HEK293T (cell line): ENCODE data around the gene TEDC2.

Experiments used
- CTCF ChIA-PET: fragments of 350-600 bp; formaldehyde crosslinking; extraction: SDS; loops from one replicate; lab custom pipeline; 2021; ENCODE audit warnings: antibody characterized with exemption, inconsistent platforms; lab: Yijun Ruan, JAX
- POLR2A ChIA-PET: fragments of 350-600 bp; formaldehyde crosslinking; extraction: SDS; loops from one replicate; lab custom pipeline; 2020; ENCODE audit warnings: antibody characterized with exemption, inconsistent platforms; lab: Yijun Ruan, JAX
- DNase-seq: peaks from one replicate; pipeline ENCODE4 v3.0.0; 2012; ENCODE audit warnings: mixed read lengths; ENCODE audit errors: extremely low spot score
- ARNT ChIP-seq: fragments of 450-650 bp; IDR thresholded peaks from 2 replicates; pipeline ENCODE4 v1.6.1; 2017; ENCODE audit warnings: mild to moderate bottlenecking
- BHLHE40 ChIP-seq: fragments of 450-650 bp; IDR thresholded peaks from 2 replicates; pipeline ENCODE4 v1.6.1; 2016; ENCODE audit warnings: mild to moderate bottlenecking, moderate library complexity, borderline replicate concordance
- CTBP1 ChIP-seq: fragments of 450-650 bp; IDR thresholded peaks from 2 replicates; pipeline ENCODE4 v1.6.1; 2016; ENCODE audit warnings: borderline replicate concordance
- ELF4 ChIP-seq: fragments of 450-650 bp; IDR thresholded peaks from 2 replicates; pipeline ENCODE4 v1.6.1; 2017; ENCODE audit warnings: antibody characterized with exemption
- FOXA1 ChIP-seq: fragments of 450-650 bp; IDR thresholded peaks from 2 replicates; pipeline ENCODE4 v1.6.1; 2016; ENCODE audit warnings: mild to moderate bottlenecking
- FOXK2 ChIP-seq: fragments of 450-650 bp; IDR thresholded peaks from 2 replicates; pipeline ENCODE4 v1.6.1; 2016; ENCODE audit warnings: mild to moderate bottlenecking
- FOXM1 ChIP-seq: fragments of 450-650 bp; IDR thresholded peaks from 2 replicates; pipeline ENCODE4 v1.6.1; 2017; ENCODE audit warnings: mild to moderate bottlenecking, borderline replicate concordance
- HDGF ChIP-seq: fragments of 450-650 bp; IDR thresholded peaks from 2 replicates; pipeline ENCODE4 v1.6.1; 2017; ENCODE audit warnings: antibody characterized with exemption, borderline replicate concordance
- L3MBTL2 ChIP-seq: fragments of 450-650 bp; conservative IDR thresholded peaks from 2 replicates; pipeline ENCODE4 v1.6.1; 2016; ENCODE audit warnings: mild to moderate bottlenecking
- LEF1 ChIP-seq: fragments of 450-650 bp; IDR thresholded peaks from 2 replicates; pipeline ENCODE4 v1.6.1; 2017; ENCODE audit warnings: mild to moderate bottlenecking, borderline replicate concordance
- NFRKB ChIP-seq: fragments of 450-650 bp; IDR thresholded peaks from 2 replicates; pipeline ENCODE4 v1.6.1; 2016; ENCODE audit warnings: mild to moderate bottlenecking, moderate library complexity
- PKNOX1 ChIP-seq: fragments of 450-650 bp; IDR thresholded peaks from 2 replicates; pipeline ENCODE4 v1.6.1; 2016
- SP1 ChIP-seq: fragments of 450-650 bp; IDR thresholded peaks from 2 replicates; pipeline ENCODE4 v1.6.1; 2017
- SUZ12 ChIP-seq: fragments of 450-650 bp; IDR thresholded peaks from 2 replicates; pipeline ENCODE4 v1.6.1; 2016; ENCODE audit warnings: mild to moderate bottlenecking
- TARDBP ChIP-seq: fragments of 450-650 bp; IDR thresholded peaks from 2 replicates; pipeline ENCODE4 v1.6.1; 2016
- ZNF384 ChIP-seq: fragments of 450-650 bp; IDR thresholded peaks from 2 replicates; pipeline ENCODE4 v1.6.1; 2016

The TEDC2 gene

DNA sequence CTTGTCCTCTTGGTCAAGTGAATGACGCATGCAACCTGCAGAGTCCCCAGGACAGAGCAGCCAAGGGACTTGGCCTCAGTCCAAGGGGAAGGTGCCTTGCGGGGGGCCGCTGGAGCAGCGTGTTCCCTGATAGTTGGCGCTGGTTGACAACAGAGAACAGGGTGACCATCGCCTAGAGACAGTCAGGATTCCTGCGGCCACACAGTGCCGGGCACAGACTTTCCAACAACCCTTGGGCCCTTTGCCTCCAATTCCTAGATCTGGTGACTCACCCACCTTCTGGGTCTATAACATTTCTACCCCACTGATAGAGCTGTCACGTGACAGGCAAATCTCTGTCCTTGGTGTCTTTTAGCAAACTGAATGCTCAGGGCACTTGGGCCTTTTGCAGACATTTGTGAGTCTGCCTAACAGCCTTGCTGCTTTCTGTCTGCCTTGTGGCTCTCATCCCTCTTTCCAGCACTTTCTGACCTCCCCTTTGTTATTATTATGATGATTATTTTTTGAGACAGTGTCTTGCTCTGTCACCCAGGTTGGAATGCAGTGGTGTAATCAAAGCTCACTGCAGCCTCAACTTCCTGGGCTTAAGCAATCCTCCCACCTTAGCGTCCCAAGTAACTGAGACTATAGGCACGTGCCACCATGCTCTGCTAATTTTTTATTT, 11.9 kb upstream of the TEDC2 start:
- ChIA-PET POLR2A (interaction anchor here (1.0 kb wide), 1 partner anchor 12 kb away, joined by 8 read pairs; the partner anchor contains the start of gene TEDC2), CTCF (no interaction called here)
- TF ChIP-seq FOXM1, result no peak
- TF ChIP-seq FOXK2, result no peak
- TF ChIP-seq NFRKB, result no peak
- TF ChIP-seq SUZ12, result no peak
- no peak for TF ChIP-seq FOXA1
- TF ChIP-seq ZNF384, result no peak
- TF ChIP-seq L3MBTL2, result no peak
- no peak for TF ChIP-seq CTBP1
- no peak for TF ChIP-seq LEF1
- TF ChIP-seq ARNT, result no peak
- DNase-seq, result no peak

- no peak for TF ChIP-seq ELF4
- TF ChIP-seq CTBP1, result no peak
- no peak for TF ChIP-seq FOXA1
- no peak for TF ChIP-seq BHLHE40
- TF ChIP-seq FOXM1, result no peak
- no peak for TF ChIP-seq NFRKB
- TF ChIP-seq SUZ12, result no peak
- CTCF ChIA-PET, result no interaction called here
- POLR2A ChIA-PET, result interaction anchor here (0.6 to 1.0 kb wide), 2 partner anchors 11 to 18 kb away, joined by 3 to 8 read pairs; partner anchors contain the start of gene TEDC2
- DNase-seq, result no peak
These were observed 10.8 kb upstream of the TEDC2 start for GRCh38 chr16:2449118-2449517.

GRCh38 chr16:2450535-2450934, 9.4 kb upstream of the TEDC2 start:
- CTCF ChIA-PET, result no interaction called here
- DNase-seq, result no peak
- TF ChIP-seq SUZ12, result no peak
- no peak for TF ChIP-seq ZNF384
- no peak for TF ChIP-seq LEF1
- TF ChIP-seq SP1, result no peak
- no peak for TF ChIP-seq ELF4
- TF ChIP-seq FOXK2, result no peak
- TF ChIP-seq TARDBP, result no peak
- TF ChIP-seq FOXA1, result no peak
- TF ChIP-seq CTBP1, result no peak
- no peak for TF ChIP-seq PKNOX1
- TF ChIP-seq HDGF, result no peak
- no peak for TF ChIP-seq ARNT
- no peak for TF ChIP-seq FOXM1
- TF ChIP-seq BHLHE40, result no peak
- no peak for TF ChIP-seq NFRKB
- no peak for TF ChIP-seq L3MBTL2
- POLR2A ChIA-PET, result interaction anchor here (2.0 kb wide), 1 partner anchor 10 kb away, joined by 7 read pairs; the partner anchor contains the start of gene TEDC2

GRCh38 chr16:2450975-2451381, 8.9 kb upstream of the TEDC2 start:
- CTCF ChIA-PET, result no interaction called here
- no peak for TF ChIP-seq FOXM1
- no peak for TF ChIP-seq SP1
- no peak for TF ChIP-seq LEF1

GRCh38 chr16:2451851-2452320, 8.0 kb upstream of the TEDC2 start:
- ChIA-PET CTCF (no interaction called here), POLR2A (interaction anchor here (0.5 kb wide), 1 partner anchor 21 kb away, joined by 3 read pairs; no protein-coding TSS in a partner anchor)
- TF ChIP-seq FOXK2, result no peak
- TF ChIP-seq LEF1, result no peak
- no peak for TF ChIP-seq NFRKB
- no peak for TF ChIP-seq ELF4
- TF ChIP-seq L3MBTL2, result no peak
- no peak for TF ChIP-seq CTBP1
- TF ChIP-seq FOXA1, result no peak
- TF ChIP-seq BHLHE40, result no peak
- no peak for TF ChIP-seq SP1
- TF ChIP-seq TARDBP, result no peak
- no peak for TF ChIP-seq FOXM1
- no peak for TF ChIP-seq SUZ12
- DNase-seq, result no peak

More at GRCh38 chr16:2450975-2451381, 8.9 kb upstream of the TEDC2 start:
- DNase-seq, result no peak
- POLR2A ChIA-PET, result interaction anchor here (2.0 kb wide), 1 partner anchor 9 kb away, joined by 7 read pairs; the partner anchor contains the start of gene TEDC2

GRCh38 chr16:2452650-2453049, 7.3 kb upstream of the TEDC2 start:
- TF ChIP-seq LEF1 (no peak), PKNOX1 (no peak), SP1 (no peak), L3MBTL2 (no peak), ARNT (no peak), SUZ12 (no peak), BHLHE40 (no peak), HDGF (no peak), FOXA1 (no peak), NFRKB (no peak), ZNF384 (no peak), TARDBP (no peak)
- ChIA-PET POLR2A (interaction anchor here (1.0 kb wide), 1 partner anchor 16 kb away, joined by 3 read pairs; no protein-coding TSS in a partner anchor), CTCF (no interaction called here)
- DNase-seq, result no peak
